ENCODE measurements around the gene SERPINE2.

SERPINE2 gene

GRCh38 chr2:224032283-224032682 lies 6.8 kb downstream of the SERPINE2 start:
- H3K36me3 ChIP-seq (ENCODE audit: control insufficient read depth, insufficient read depth, low read length) = no peaks in the 10 kb centered on the region
- no peak overlapping the region for H3K27ac ChIP-seq (ENCODE audit: insufficient read depth, low read depth, low read length, poor library complexity, severe bottlenecking)
- H3K27me3 ChIP-seq (ENCODE audit: control insufficient read depth, insufficient read depth, low read length, poor library complexity, severe bottlenecking) = peaks cover 8% of the 10 kb centered on the region
- no peak overlapping the region for H3K4me3 ChIP-seq (ENCODE audit: insufficient read depth, low read depth, low read length)
- peaks cover 9% of the 10 kb centered on the region for H3K4me1 ChIP-seq (ENCODE audit: control insufficient read depth, insufficient read depth, low read length)
- no peaks in the 10 kb centered on the region for H3K9me3 ChIP-seq (ENCODE audit: control insufficient read depth, low read length)
- 37 to 42% methylated on average over 3 to 4 of the region's 4 CpGs for WGBS, 2 experiments

DNA sequence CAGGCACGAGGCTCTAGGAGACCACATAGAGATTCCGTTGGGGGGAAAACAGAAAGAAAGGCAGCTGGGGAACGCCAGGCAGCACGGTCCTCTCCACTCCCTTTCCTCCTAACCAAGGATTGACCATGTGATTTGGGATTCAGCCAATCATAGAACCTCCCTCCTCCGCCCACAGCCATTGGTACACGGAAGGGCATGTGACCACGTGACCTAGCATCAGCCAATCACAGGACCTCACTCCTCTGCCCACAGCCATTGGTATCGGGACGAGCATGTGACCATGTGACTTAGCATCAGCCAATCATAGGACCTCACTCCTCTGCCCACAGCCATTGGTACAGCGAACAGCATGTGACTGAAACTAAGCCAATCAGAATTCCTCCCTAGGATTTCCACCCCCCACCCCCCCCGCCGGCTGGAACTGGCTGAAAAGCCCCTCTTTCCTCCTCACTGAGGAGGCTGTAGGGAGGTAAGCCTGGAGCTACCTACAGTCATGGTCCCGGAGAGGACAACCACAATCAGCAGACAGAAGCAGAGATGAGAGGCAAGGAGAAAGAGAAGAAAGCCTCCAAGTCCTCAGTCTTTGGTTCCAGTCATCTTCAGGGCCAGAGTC lies 7.6 kb downstream of the SERPINE2 start:
- 75 to 78% methylated on average over 11 of the region's 13 CpGs for WGBS, 2 experiments
- Histone ChIP-seq H3K4me3 (ENCODE audit: insufficient read depth, low read depth, low read length) (no peak overlapping the region), H3K27me3 (ENCODE audit: control insufficient read depth, insufficient read depth, low read length, poor library complexity, severe bottlenecking) (peaks cover under 1% of the 10 kb centered on the region), H3K36me3 (ENCODE audit: control insufficient read depth, insufficient read depth, low read length) (no peaks in the 10 kb centered on the region), H3K9me3 (ENCODE audit: control insufficient read depth, low read length) (no peaks in the 10 kb centered on the region), H3K27ac (ENCODE audit: insufficient read depth, low read depth, low read length, poor library complexity, severe bottlenecking) (no peak overlapping the region), H3K4me1 (ENCODE audit: control insufficient read depth, insufficient read depth, low read length) (peaks cover 18% of the 10 kb centered on the region)

DNA sequence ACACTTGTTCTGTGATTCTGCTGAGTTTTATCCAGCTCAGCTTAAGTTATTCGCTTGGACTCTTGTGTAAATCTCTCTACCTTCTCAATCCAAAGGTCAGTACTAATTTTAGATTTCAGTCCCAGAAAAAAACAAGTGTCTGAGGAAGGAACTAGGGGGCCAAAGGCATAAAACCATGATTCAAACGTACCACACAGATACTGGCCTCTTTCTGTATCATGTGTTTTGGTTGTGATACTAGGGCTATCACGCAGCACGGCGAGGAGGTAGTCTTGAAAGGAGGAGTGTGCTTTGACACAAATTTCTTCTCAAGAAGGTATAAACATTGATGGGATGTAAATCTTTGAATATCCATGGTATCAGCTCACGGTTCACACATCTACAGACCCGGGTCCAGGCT lies 8.3 kb downstream of the SERPINE2 start:
- no peak overlapping the region for H3K4me3 ChIP-seq (ENCODE audit: insufficient read depth, low read depth, low read length)
- WGBS, 2 experiments = 94 to 99% methylated on average over 7 of the region's 7 CpGs
- H3K36me3 ChIP-seq (ENCODE audit: control insufficient read depth, insufficient read depth, low read length) = no peaks in the 10 kb centered on the region
- no peaks in the 10 kb centered on the region for H3K27me3 ChIP-seq (ENCODE audit: control insufficient read depth, insufficient read depth, low read length, poor library complexity, severe bottlenecking)
- H3K9me3 ChIP-seq (ENCODE audit: control insufficient read depth, low read length) = no peaks in the 10 kb centered on the region
- peaks cover 19% of the 10 kb centered on the region for H3K4me1 ChIP-seq (ENCODE audit: control insufficient read depth, insufficient read depth, low read length)
- H3K27ac ChIP-seq (ENCODE audit: insufficient read depth, low read depth, low read length, poor library complexity, severe bottlenecking) = no peak overlapping the region

DNA sequence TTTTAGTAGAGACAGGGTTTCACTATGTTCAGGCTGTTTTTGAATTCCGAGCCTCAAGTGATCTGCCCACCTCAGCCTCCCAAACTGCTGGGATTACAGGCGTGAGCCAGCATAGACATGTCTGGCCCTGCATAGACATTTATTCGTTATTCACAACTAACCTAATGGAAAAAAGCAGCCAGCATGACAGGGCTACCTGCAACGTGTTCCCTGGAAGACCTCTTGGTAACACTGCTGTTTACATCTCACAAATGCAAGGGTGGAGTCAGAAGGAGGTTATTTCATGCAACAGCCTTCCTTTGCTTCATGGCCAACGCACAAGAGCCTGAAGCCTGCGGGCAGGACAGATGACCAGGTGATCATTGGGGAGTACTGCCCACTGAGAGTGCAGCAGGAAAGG lies 9.2 kb downstream of the SERPINE2 start:
- H3K4me3 ChIP-seq (ENCODE audit: insufficient read depth, low read depth, low read length) = no peak overlapping the region
- no peaks in the 10 kb centered on the region for H3K36me3 ChIP-seq (ENCODE audit: control insufficient read depth, insufficient read depth, low read length)
- 91 to 96% methylated on average over 6 of the region's 6 CpGs for WGBS, 2 experiments
- H3K9me3 ChIP-seq (ENCODE audit: control insufficient read depth, low read length) = no peaks in the 10 kb centered on the region
- H3K4me1 ChIP-seq (ENCODE audit: control insufficient read depth, insufficient read depth, low read length) = peaks cover 19% of the 10 kb centered on the region
- H3K27ac ChIP-seq (ENCODE audit: insufficient read depth, low read depth, low read length, poor library complexity, severe bottlenecking) = no peak overlapping the region
- H3K27me3 ChIP-seq (ENCODE audit: control insufficient read depth, insufficient read depth, low read length, poor library complexity, severe bottlenecking) = no peaks in the 10 kb centered on the region

- Histone ChIP-seq H3K27ac (ENCODE audit: insufficient read depth, low read depth, low read length, poor library complexity, severe bottlenecking) (no peak overlapping the region), H3K4me1 (ENCODE audit: control insufficient read depth, insufficient read depth, low read length) (peaks cover 19% of the 10 kb centered on the region), H3K27me3 (ENCODE audit: control insufficient read depth, insufficient read depth, low read length, poor library complexity, severe bottlenecking) (no peaks in the 10 kb centered on the region), H3K4me3 (ENCODE audit: insufficient read depth, low read depth, low read length) (no peak overlapping the region), H3K36me3 (ENCODE audit: control insufficient read depth, insufficient read depth, low read length) (no peaks in the 10 kb centered on the region), H3K9me3 (ENCODE audit: control insufficient read depth, low read length) (no peaks in the 10 kb centered on the region)
- WGBS, 2 experiments = 81 to 83% methylated on average over 5 of the region's 5 CpGs
These were observed 11.2 kb downstream of the SERPINE2 start for GRCh38 chr2:224027931-224028330.

- WGBS, 2 experiments = 4 to 9% methylated on average over 5 of the region's 5 CpGs
- no peak overlapping the region for H3K4me3 ChIP-seq (ENCODE audit: insufficient read depth, low read depth, low read length)
- H3K9me3 ChIP-seq (ENCODE audit: control insufficient read depth, low read length) = no peaks in the 10 kb centered on the region
- H3K27me3 ChIP-seq (ENCODE audit: control insufficient read depth, insufficient read depth, low read length, poor library complexity, severe bottlenecking) = no peaks in the 10 kb centered on the region
- H3K27ac ChIP-seq (ENCODE audit: insufficient read depth, low read depth, low read length, poor library complexity, severe bottlenecking) = no peak overlapping the region
- H3K4me1 ChIP-seq (ENCODE audit: control insufficient read depth, insufficient read depth, low read length) = peaks cover 19% of the 10 kb centered on the region
- H3K36me3 ChIP-seq (ENCODE audit: control insufficient read depth, insufficient read depth, low read length) = no peaks in the 10 kb centered on the region
These were observed 12.0 kb downstream of the SERPINE2 start for GRCh38 chr2:224027070-224027469.

DNA sequence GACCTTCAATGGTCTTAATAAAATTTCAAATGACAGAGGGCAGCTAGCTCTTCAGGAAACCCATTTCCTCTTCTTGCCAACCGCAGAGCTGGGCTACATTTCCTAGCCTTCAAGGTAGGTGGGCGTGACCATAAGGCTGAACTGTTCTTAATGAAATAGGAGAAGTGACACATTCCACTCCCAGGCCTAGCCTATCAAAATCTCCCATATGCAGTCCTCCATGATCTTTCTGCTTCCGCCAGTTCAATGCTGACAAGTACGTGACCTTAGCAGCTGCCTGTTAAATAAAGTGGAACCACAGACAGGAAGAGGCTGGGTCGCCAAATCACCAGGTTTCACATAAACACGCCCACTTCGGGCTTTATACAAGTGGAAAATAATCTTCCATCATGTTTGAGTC lies 13.2 kb downstream of the SERPINE2 start:
- Histone ChIP-seq H3K27me3 (ENCODE audit: control insufficient read depth, insufficient read depth, low read length, poor library complexity, severe bottlenecking) (no peaks in the 10 kb centered on the region), H3K4me3 (ENCODE audit: insufficient read depth, low read depth, low read length) (no peak overlapping the region), H3K27ac (ENCODE audit: insufficient read depth, low read depth, low read length, poor library complexity, severe bottlenecking) (no peak overlapping the region), H3K4me1 (ENCODE audit: control insufficient read depth, insufficient read depth, low read length) (peaks cover 19% of the 10 kb centered on the region), H3K36me3 (ENCODE audit: control insufficient read depth, insufficient read depth, low read length) (no peaks in the 10 kb centered on the region), H3K9me3 (ENCODE audit: control insufficient read depth, low read length) (no peaks in the 10 kb centered on the region)
- WGBS, 2 experiments = 85 to 91% methylated on average over 7 of the region's 7 CpGs

GRCh38 chr2:224024270-224024669 lies 14.8 kb downstream of the SERPINE2 start:
- 53 to 56% methylated on average over 4 of the region's 4 CpGs for WGBS, 2 experiments
- H3K27ac ChIP-seq (ENCODE audit: insufficient read depth, low read depth, low read length, poor library complexity, severe bottlenecking) = no peak overlapping the region
- no peaks in the 10 kb centered on the region for H3K36me3 ChIP-seq (ENCODE audit: control insufficient read depth, insufficient read depth, low read length)
- peaks cover 19% of the 10 kb centered on the region for H3K4me1 ChIP-seq (ENCODE audit: control insufficient read depth, insufficient read depth, low read length)
- no peaks in the 10 kb centered on the region for H3K9me3 ChIP-seq (ENCODE audit: control insufficient read depth, low read length)
- no peaks in the 10 kb centered on the region for H3K27me3 ChIP-seq (ENCODE audit: control insufficient read depth, insufficient read depth, low read length, poor library complexity, severe bottlenecking)
- H3K4me3 ChIP-seq (ENCODE audit: insufficient read depth, low read depth, low read length) = no peak overlapping the region

DNA sequence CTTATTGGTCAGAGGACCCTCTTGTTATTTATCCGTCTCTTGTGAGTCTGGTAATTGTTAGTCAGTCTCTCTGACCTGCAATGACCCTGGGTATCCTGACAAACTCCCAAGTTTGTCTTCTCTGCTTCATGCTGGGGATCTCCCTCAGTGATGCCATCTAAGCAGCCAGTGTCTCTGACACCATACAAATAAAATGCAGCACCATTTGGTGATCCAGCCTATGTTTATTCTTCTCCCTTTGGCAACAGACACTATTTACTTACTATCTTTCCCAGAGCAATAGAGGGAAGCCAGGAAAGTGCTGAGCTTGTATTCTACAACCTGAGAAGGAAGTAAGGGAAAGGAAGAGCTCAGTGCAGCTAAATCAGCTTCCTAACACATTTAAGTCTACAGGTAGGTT lies 15.9 kb downstream of the SERPINE2 start:
- peaks cover 19% of the 10 kb centered on the region for H3K4me1 ChIP-seq (ENCODE audit: control insufficient read depth, insufficient read depth, low read length)
- no peaks in the 10 kb centered on the region for H3K36me3 ChIP-seq (ENCODE audit: control insufficient read depth, insufficient read depth, low read length)
- 80 to 95% methylated on average over 1 of the region's 1 CpG for WGBS, 2 experiments
- no peaks in the 10 kb centered on the region for H3K27me3 ChIP-seq (ENCODE audit: control insufficient read depth, insufficient read depth, low read length, poor library complexity, severe bottlenecking)
- H3K27ac ChIP-seq (ENCODE audit: insufficient read depth, low read depth, low read length, poor library complexity, severe bottlenecking) = no peak overlapping the region
- no peaks in the 10 kb centered on the region for H3K9me3 ChIP-seq (ENCODE audit: control insufficient read depth, low read length)
- H3K4me3 ChIP-seq (ENCODE audit: insufficient read depth, low read depth, low read length) = no peak overlapping the region

DNA sequence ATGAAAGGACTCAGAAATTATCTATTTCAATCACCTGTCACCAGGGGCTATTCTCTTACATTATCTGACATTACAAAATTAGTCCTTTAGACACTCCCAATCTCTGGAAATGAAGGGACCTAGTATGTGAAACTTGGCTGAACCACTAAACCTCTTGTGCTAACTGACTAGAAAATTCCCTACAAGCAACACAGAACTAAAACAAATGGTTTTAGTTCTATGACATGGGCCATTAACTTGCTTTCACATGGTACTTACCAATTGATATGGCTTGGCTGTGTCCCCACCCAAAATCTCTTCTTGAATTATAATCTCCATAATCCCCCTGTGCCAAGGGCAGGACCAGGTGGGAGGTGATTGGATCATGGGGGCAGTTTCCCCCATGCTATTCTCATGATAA lies 16.6 kb downstream of the SERPINE2 start:
- Histone ChIP-seq H3K4me1 (ENCODE audit: control insufficient read depth, insufficient read depth, low read length) (peaks cover 12% of the 10 kb centered on the region), H3K9me3 (ENCODE audit: control insufficient read depth, low read length) (no peaks in the 10 kb centered on the region), H3K27ac (ENCODE audit: insufficient read depth, low read depth, low read length, poor library complexity, severe bottlenecking) (no peak overlapping the region), H3K27me3 (ENCODE audit: control insufficient read depth, insufficient read depth, low read length, poor library complexity, severe bottlenecking) (no peaks in the 10 kb centered on the region), H3K36me3 (ENCODE audit: control insufficient read depth, insufficient read depth, low read length) (no peaks in the 10 kb centered on the region), H3K4me3 (ENCODE audit: insufficient read depth, low read depth, low read length) (no peak overlapping the region)

- Histone ChIP-seq H3K27ac (ENCODE audit: insufficient read depth, low read depth, low read length, poor library complexity, severe bottlenecking) (no peak overlapping the region), H3K36me3 (ENCODE audit: control insufficient read depth, insufficient read depth, low read length) (no peaks in the 10 kb centered on the region), H3K27me3 (ENCODE audit: control insufficient read depth, insufficient read depth, low read length, poor library complexity, severe bottlenecking) (no peaks in the 10 kb centered on the region), H3K4me1 (ENCODE audit: control insufficient read depth, insufficient read depth, low read length) (no peaks in the 10 kb centered on the region), H3K4me3 (ENCODE audit: insufficient read depth, low read depth, low read length) (no peak overlapping the region), H3K9me3 (ENCODE audit: control insufficient read depth, low read length) (no peaks in the 10 kb centered on the region)
- WGBS, 2 experiments = 95% methylated on average over 3 of the region's 3 CpGs
These were observed 18.6 kb downstream of the SERPINE2 start for GRCh38 chr2:224020523-224020922.
